ENCODE data around the gene RMRP.

RMRP gene

DNA sequence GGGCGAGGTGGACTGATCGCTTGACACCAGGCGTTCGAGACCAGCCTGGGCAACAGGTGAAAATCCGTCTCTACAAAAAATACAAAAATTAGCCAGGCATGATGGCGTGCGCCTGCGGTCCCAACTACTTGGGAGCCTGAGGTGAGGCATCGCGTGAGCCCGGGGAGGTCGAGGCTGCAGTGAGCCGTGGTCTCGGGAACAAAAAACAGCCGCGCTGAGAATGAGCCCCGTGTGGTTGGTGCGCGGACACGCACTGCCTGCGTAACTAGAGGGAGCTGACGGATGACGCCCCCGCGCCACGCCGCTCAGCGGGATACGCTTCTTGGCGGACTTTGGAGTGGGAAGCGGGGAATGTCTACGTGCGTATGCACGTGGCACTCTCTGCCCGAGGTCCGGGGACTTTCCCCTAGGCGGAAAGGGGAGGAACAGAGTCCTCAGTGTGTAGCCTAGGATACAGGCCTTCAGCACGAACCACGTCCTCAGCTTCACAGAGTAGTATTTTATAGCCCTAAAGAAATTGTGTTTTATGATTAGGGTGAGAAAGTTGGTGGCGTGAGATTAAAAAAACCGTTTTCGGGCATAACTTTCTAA lies at the start of gene RMRP:
RMRP (minus strand) TSS at position 474 of the 591 bp plus-strand sequence.
- DNase-seq (ENCODE audit: insufficient read length, low spot score) (peak; percentile 91), FAIRE-seq (peak; percentile 86)

GRCh38 chr9:35706951-35707350 lies 49.1 kb upstream of the RMRP start:
- DNase-seq (ENCODE audit: insufficient read length, low spot score) (no peak), FAIRE-seq (no peak)

GRCh38 chr9:35705836-35706430 lies 48.1 kb upstream of the RMRP start:
- DNase-seq (ENCODE audit: insufficient read length, low spot score) (no peak), FAIRE-seq (no peak)

DNA sequence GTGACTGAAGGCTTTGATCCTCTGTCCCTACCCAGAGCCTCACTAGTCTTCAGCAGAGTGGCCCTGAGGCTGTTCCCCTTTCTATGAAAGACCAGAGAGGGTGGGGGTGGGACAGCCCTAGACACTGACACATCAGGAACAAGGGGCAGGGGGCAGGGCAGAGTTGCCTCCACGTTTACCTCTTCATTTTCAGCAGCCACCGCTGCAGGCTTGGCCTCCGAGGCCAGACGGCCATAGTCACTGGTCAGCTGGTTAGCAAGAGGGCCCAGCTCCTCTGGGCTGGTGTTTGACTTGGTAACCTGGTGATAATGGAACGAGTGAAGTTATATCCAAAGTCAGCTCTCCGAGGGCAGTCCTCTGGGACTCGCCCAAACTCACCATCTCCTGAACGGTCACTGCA lies 47.6 kb upstream of the RMRP start:
- FAIRE-seq (no peak), DNase-seq (ENCODE audit: insufficient read length, low spot score) (no peak)

DNA sequence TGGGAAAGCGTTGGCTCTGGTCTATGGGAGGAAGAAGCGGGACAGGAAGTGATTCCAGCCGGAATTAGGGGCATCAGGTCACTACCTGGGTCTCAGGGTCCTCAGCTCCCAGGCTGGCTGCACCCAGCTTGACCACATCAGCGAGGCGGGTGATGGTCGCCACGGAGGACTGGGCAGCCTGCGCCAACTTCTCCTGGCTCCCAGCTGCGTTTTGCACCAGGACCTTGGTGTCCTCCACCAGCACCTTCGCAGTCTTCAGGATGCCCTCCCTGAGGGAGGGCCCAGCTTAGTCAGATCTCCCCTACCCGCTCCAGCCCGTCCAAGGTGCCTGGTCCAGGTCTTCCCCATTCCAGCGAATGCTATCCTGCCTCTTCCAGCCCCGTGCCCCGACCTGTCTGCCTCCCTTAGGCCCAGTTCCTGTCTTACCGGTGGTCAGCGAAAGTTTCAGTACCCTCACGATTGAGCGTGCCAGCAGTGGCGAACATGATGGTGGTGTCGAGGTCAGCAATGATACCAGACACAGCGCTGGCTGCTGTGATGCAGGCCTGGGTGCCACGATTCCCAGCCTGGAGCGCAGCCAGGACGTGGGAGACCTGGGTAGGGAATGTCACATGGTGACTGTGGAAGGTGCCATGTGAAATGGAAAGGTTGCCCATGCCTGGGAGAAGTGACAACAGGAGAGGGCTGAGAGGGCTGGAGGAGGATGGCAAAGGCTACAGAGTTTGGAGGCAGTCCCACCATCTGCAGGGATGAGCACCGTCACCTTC lies 46.3 kb upstream of the RMRP start:
- DNase-seq (ENCODE audit: insufficient read length, low spot score): no peak
- no peak for FAIRE-seq

- FAIRE-seq (no peak), DNase-seq (ENCODE audit: insufficient read length, low spot score) (no peak)
Measured at GRCh38 chr9:35702696-35703095, 44.9 kb upstream of the RMRP start.

- FAIRE-seq (no peak), DNase-seq (ENCODE audit: insufficient read length, low spot score) (no peak)
Measured at GRCh38 chr9:35700942-35701341, 43.1 kb upstream of the RMRP start.

GRCh38 chr9:35700031-35700430 lies 42.2 kb upstream of the RMRP start:
- FAIRE-seq: no peak
- no peak for DNase-seq (ENCODE audit: insufficient read length, low spot score)

DNA sequence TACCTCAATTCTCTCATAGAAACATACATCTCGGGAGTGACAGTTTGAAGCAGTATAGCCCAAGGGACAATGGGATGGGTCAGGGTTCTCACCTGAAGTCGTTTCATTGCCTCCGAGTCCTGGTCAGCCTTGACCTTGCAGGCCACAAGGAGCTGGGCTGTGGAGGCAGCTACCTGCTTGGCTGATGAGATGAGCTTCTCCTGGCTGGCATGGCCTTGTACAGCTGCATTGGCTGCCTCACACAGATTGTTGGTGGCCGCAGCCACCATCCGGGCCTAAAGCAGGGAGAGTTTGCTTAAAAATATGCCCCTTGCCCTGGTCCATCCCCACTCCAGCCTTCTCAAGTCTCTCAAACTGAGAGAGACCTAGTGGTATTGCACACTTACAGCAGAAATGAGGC lies 40.4 kb upstream of the RMRP start:
- DNase-seq (ENCODE audit: insufficient read length, low spot score) (no peak), FAIRE-seq (no peak)

- DNase-seq (ENCODE audit: insufficient read length, low spot score): no peak
- no peak for FAIRE-seq
Measured at GRCh38 chr9:35697486-35697885, 39.7 kb upstream of the RMRP start.

DNA sequence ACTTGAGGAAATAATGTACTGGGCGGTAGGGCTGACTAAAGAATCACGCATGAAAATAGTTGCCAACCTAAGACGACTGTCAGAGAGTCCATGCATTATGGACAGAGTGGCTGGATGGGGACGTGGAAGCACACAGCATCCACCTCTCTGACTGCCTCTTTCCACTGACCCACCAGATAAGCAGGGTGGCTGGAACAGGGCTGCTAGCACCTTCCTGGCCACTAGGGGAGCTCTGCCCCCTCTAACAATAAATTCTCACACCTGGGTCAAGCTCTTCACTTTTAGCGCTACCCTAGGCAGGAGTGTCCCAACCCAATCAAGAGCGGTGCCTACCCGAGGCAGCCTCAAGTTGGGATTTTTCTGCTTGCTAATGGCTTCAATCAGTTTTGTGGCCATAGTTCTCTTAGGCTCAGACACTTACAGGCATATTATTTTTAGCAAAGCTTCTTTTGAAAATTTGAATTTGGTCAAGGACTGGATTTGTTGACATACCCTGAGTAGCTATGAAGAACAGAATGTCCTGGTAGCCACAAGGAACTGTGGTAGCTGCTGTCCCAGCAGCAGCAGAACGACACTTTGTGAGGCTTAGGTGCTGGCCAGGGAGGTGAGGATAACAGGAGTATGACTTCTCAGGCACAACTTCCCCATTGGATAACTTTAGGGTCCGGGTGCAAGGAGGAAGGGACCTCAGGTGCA lies 38.8 kb upstream of the RMRP start:
- DNase-seq (ENCODE audit: insufficient read length, low spot score): peak; percentile 79
- FAIRE-seq: peak; percentile 87

- DNase-seq (ENCODE audit: insufficient read length, low spot score) (no peak), FAIRE-seq (no peak)
Measured at GRCh38 chr9:35695943-35696401, 38.2 kb upstream of the RMRP start.

DNA sequence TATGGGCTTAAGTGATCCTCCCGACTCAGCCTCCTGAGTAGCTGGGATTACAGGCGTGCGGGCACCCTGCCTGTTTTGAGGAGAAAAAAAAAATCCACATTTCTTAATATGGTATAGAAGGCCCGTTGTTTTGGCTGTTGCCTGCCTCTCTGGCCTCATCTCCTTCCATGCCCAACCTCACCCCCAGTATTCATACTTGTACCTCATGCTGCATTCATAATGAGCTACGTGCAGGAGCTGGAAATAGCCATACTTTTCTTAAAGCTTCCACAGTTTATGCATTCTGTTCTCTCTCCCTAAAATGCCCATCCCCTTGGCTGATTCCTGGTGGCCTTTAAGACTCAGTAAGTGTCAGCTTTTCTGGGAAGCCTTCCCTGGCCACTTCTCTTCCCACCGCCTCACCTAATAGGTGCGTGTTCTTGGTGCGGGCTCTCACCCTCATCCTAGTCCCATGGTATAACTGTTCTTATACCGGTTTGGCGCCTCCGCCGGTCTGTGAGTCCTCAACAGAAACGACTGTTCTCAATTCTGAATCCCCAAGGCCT lies 34.0 kb upstream of the RMRP start:
- FAIRE-seq (no peak), DNase-seq (ENCODE audit: insufficient read length, low spot score) (no peak)

- DNase-seq (ENCODE audit: insufficient read length, low spot score) (no peak), FAIRE-seq (no peak)
Measured at GRCh38 chr9:35691334-35691650, 33.5 kb upstream of the RMRP start.

- peak; percentile 30 for DNase-seq (ENCODE audit: insufficient read length, low spot score)
- no peak for FAIRE-seq
Measured at GRCh38 chr9:35690614-35691333, 33.0 kb upstream of the RMRP start.

DNA sequence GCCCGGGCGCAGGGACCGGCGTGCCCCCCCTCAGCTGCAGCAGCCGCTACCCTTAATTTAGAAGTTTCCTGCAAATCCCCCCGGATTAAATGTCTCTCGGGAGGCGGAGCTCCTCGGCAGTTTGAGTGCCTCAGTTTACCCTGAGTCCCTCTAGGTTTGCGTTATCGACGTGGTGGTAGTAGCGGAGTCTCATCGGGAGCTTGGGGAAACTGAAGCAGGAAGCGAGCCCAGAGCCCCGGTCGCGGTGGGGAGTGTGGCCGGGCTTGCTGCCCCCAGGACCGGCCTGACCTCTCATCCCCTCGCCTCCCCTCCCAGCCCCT lies 32.4 kb upstream of the RMRP start:
- peak; percentile 56 for DNase-seq (ENCODE audit: insufficient read length, low spot score)

DNA sequence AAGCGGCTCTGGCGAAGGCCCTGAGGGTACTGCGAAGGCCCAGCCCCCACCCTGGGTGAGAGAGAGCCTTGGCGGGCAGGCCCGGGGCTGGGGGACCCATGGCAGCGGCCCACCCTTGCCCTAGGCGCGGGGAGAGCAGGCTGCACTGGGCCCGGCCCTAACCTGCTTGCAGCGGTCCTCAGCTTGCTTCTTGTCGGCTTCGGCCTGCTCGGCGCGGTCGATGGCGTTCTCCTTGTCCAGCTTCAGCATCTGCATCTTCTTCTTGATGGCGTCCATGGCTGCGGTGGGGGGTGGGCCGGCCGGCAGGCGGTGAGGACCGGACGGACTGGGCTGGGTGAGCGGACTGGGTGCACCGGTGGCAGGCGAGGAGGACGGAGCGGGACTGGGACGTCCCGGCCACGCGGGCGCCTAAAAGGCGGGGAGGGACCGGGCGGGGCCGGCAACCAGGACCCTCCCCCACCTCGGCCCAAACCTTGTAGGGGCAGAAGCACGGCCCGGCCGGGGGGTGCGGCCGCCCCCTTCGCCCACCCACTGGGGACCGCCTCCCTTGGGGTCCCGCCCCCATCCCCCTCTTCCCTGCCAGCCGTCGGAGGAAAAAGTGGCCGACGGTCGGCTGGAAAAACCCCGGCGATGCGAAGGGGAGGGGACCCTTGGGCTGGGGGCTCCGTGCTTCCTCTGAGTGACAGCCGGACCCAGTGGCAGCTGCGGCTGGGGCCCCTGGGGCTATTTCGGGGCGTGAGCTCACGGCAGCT lies 31.9 kb upstream of the RMRP start, which contains the start of gene TPM2:
TPM2 (minus strand) TSS at position 384 of the 752 bp plus-strand sequence; CDS start at position 276, 108 bp downstream.
- no peak for FAIRE-seq
- DNase-seq (ENCODE audit: insufficient read length, low spot score): no peak

More for the DNA sequence above, 32.4 kb upstream of the RMRP start:
- FAIRE-seq: no peak

DNA sequence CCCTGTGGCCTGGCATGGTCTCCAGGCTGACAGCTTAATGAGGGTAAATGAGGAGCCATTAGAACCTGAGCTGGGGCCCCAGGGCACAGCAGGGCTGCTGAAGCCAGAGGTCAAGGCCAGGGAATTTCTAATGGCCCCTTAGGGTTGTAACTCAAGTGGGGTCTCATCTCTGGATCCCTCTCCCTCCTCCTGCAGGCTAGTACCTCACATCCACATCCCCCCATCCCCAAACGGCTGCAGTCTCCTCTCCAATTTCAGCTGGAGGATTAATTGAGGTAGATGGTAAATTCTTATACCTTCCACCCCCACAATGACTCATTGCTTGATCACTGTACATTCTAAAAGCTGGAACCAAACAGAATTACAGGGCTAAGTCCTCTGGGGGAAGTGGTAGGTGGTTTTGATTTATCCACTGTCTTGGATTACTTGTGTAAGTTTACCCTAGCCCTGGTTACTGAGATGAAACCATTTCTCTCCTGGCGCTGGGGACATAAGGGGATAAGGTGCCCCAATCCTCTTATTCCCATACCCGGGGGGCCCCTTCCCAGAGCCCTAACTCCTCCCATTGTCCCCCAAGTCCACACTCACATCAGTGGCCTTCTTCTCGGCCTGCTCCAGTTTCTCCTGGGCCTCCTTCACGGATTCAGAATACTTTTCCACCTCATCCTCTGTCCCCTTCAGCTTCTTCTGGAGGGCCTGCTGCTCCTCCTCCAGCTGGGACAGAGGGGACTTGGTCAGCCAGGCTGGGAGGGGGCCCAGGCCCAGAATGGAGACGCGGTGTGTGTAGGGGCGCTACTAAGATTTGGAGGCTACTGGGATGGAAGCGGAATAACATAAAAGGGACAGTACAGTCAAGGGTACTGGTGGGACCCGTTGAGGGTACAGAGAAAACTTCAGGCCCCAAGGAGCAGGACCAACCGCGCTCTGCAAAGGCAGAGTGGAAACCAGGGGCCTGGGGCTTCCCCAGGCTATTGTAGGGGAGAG lies 31.0 kb upstream of the RMRP start:
- DNase-seq (ENCODE audit: insufficient read length, low spot score) (no peak), FAIRE-seq (no peak)

Measured in GM19239 (cell line).